Osteoblast (primary cell): ENCODE data around the gene FADS2. TPM values are rescaled to one million over a fixed set of nuclear protein-coding genes. Genes with fewer than 3 reads are reported as not detected.

ENCODE experiments used
- DNase-seq: peaks from one replicate; pipeline ENCODE4 v3.0.0; 2011; ENCODE audit warnings: low spot score, mixed read lengths; ENCODE audit not compliant: insufficient read length; ENCODE audit errors: missing footprints
- H2AFZ ChIP-seq: 2 replicates; pipeline ENCODE4 v1.6.0; 2011; ENCODE audit warnings: mild to moderate bottlenecking, low read length
- H3K27ac ChIP-seq: 2 replicates; pipeline ENCODE4 v1.5.1; 2011; ENCODE audit warnings: mild to moderate bottlenecking, low read depth, low read length, moderate library complexity
- H3K27me3 ChIP-seq: 2 replicates; pipeline ENCODE4 v1.6.0; 2012; ENCODE audit warnings: mild to moderate bottlenecking, control low read depth, inconsistent platforms, low read length, moderate library complexity; ENCODE audit not compliant: insufficient read depth
- H3K36me3 ChIP-seq: 2 replicates; pipeline ENCODE4 v1.5.1; 2011; ENCODE audit warnings: mild to moderate bottlenecking, low read length, control low read depth, moderate library complexity; ENCODE audit not compliant: insufficient read depth
- H3K4me1 ChIP-seq: 2 replicates; pipeline ENCODE4 v1.5.1; 2011; ENCODE audit warnings: mild to moderate bottlenecking, low read length, control low read depth, moderate library complexity; ENCODE audit not compliant: insufficient read depth
- H3K4me2 ChIP-seq: 2 replicates; pipeline ENCODE4 v1.6.0; 2011; ENCODE audit warnings: mild to moderate bottlenecking, low read length; ENCODE audit not compliant: insufficient read depth
- H3K4me3 ChIP-seq: fragments of 200-600 bp; sonication (generic); 3 replicates; pipeline ENCODE4 v1.5.1; 2012; ENCODE audit warnings: mild to moderate bottlenecking, low read length, inconsistent platforms; ENCODE audit not compliant: insufficient read depth
- H3K79me2 ChIP-seq: 2 replicates; pipeline ENCODE4 v1.6.0; 2012; ENCODE audit warnings: mild to moderate bottlenecking, low read length, control low read depth, inconsistent platforms; ENCODE audit not compliant: insufficient read depth
- H3K9me3 ChIP-seq: 2 replicates; pipeline ENCODE4 v1.5.1; 2011; ENCODE audit warnings: low read depth, low read length, control low read depth
- H4K20me1 ChIP-seq: 2 replicates; pipeline ENCODE4 v1.6.0; 2012; ENCODE audit warnings: mild to moderate bottlenecking, low read length, control low read depth; ENCODE audit not compliant: insufficient read depth
- total RNA-seq: library from RNA; depleted of rRNA; stranded (reverse); fragments of >200 nt; gene quantifications from 2 replicates; pipeline ENCODE4 v1.2.3, GENCODE V29; 2012
- TF ChIP-seq, protein P1 (sequence below): IDR thresholded peaks from 2 replicates; pipeline ENCODE4 v1.5.1; 2011; ENCODE audit warnings: mild to moderate bottlenecking, low read depth, low read length, moderate library complexity; ENCODE audit errors: extremely low read depth

FADS2 gene
- total RNA-seq, 1 donor = 275 TPM

DNA sequence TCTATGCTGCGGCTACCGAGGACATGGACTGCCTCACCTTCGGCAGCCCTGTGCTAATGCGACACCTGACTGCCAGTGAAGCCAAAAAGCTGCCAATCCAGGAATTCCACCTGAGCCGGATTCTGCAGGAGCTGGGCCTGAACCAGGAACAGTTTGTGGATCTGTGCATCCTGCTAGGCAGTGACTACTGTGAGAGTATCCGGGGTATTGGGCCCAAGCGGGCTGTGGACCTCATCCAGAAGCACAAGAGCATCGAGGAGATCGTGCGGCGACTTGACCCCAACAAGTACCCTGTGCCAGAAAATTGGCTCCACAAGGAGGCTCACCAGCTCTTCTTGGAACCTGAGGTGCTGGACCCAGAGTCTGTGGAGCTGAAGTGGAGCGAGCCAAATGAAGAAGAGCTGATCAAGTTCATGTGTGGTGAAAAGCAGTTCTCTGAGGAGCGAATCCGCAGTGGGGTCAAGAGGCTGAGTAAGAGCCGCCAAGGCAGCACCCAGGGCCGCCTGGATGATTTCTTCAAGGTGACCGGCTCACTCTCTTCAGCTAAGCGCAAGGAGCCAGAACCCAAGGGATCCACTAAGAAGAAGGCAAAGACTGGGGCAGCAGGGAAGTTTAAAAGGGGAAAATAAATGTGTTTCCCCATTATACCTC is 32.1 kb upstream of the FADS2 start:
- Histone ChIP-seq H3K79me2 (peaks cover 82% of the 10 kb centered on the region), H3K4me3 (no peak overlapping the region), H3K4me1 (peaks cover 14% of the 10 kb centered on the region), H4K20me1 (no peaks in the 10 kb centered on the region), H3K36me3 (peaks cover 13% of the 10 kb centered on the region), H3K27ac (no peak overlapping the region), H2AFZ (no peak overlapping the region), H3K27me3 (no peaks in the 10 kb centered on the region), H3K9me3 (no peaks in the 10 kb centered on the region), H3K4me2 (no peak overlapping the region)
- TF ChIP-seq, protein P1, sequence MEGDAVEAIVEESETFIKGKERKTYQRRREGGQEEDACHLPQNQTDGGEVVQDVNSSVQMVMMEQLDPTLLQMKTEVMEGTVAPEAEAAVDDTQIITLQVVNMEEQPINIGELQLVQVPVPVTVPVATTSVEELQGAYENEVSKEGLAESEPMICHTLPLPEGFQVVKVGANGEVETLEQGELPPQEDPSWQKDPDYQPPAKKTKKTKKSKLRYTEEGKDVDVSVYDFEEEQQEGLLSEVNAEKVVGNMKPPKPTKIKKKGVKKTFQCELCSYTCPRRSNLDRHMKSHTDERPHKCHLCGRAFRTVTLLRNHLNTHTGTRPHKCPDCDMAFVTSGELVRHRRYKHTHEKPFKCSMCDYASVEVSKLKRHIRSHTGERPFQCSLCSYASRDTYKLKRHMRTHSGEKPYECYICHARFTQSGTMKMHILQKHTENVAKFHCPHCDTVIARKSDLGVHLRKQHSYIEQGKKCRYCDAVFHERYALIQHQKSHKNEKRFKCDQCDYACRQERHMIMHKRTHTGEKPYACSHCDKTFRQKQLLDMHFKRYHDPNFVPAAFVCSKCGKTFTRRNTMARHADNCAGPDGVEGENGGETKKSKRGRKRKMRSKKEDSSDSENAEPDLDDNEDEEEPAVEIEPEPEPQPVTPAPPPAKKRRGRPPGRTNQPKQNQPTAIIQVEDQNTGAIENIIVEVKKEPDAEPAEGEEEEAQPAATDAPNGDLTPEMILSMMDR = no peak
- no peak for DNase-seq

DNA sequence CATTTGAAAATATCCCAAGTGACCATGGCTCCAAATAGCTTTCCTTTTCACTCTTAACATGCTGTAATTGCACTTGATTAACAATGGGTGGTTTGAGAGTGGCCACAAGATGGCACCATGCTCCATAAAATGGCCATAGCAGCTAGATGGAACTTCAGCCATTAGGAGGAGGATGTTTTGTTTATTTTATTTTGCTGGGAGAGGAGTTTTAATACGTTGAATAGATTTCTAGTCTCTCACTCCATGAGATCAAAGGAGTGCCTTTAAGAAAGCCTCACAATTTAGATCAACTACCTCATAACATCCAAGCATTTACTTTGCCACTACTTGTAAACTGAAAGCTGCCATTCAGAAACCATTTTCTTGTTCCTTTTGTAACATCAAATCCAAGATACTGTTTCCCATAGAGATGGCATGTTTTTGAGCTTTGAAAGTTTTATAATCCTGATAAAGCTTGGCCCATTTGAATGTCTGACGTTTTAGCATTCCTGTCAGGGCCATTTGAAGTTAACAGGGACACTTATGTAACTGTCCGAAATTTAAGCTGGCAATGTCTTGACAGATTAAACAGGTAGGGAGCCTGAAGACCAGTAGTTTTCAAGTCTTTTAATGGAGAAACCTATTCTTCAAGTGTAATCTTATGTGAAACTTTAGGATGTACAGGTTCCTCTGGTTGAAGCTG is 30.7 kb upstream of the FADS2 start:
- H3K27me3 ChIP-seq = no peaks in the 10 kb centered on the region
- H4K20me1 ChIP-seq = no peaks in the 10 kb centered on the region
- H3K9me3 ChIP-seq = no peaks in the 10 kb centered on the region
- H3K79me2 ChIP-seq = peaks cover 71% of the 10 kb centered on the region
- peaks cover 9% of the 10 kb centered on the region for H3K4me1 ChIP-seq
- no peak overlapping the region for H3K4me3 ChIP-seq
- TF ChIP-seq, protein P1 = peak; percentile 91
- peak overlapping the region; percentile 17 for H3K27ac ChIP-seq
- H3K36me3 ChIP-seq = peaks cover 18% of the 10 kb centered on the region
- H3K4me2 ChIP-seq = peak overlapping the region; percentile 56
- H2AFZ ChIP-seq = peak overlapping the region; percentile 72
- peak; percentile 96 for DNase-seq

DNA sequence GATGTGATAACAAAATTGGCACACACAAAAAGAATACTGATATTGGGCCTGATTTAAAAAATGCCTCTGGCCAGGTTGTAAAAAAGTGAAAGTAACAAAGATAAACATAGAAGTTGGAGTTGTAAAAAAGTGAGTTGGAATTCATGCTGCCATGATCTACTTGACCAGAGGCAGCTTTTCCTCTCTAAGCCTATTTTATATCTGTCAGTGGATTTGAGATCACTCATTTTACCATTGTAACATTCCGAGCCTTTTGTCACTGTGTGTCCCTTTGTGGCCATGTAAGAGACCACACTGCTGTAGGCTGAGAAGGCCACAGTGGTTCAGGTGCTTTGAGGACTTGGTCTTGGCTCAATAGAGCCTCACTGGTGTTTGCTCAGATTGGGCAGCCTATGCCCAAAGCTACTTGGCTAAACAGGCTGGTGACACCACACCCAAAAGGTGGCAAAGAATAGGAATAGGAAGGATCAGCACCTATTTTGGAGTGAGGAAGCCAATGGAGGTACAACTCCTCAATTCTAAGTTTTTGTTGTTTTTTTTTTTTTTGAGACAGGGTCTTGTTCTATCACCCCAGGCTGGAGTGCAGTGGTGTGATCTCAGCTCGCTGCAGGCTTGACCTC is 28.3 kb upstream of the FADS2 start:
- Histone ChIP-seq H4K20me1 (no peaks in the 10 kb centered on the region), H3K4me1 (peaks cover 11% of the 10 kb centered on the region), H3K27ac (no peak overlapping the region), H3K9me3 (no peaks in the 10 kb centered on the region), H3K79me2 (peaks cover 58% of the 10 kb centered on the region), H3K27me3 (no peaks in the 10 kb centered on the region), H3K4me2 (no peak overlapping the region), H2AFZ (no peak overlapping the region), H3K4me3 (no peak overlapping the region), H3K36me3 (peaks cover 32% of the 10 kb centered on the region)
- DNase-seq = no peak
- TF ChIP-seq, protein P1 = no peak
